Measurements from ENCODE around the gene HIRIP3.
"Not testable (repeated sequence)": the region's sequence is repeated elsewhere in the genome, so short reads cannot be mapped to it uniquely, and the experiment has no call there.

HIRIP3 gene

DNA sequence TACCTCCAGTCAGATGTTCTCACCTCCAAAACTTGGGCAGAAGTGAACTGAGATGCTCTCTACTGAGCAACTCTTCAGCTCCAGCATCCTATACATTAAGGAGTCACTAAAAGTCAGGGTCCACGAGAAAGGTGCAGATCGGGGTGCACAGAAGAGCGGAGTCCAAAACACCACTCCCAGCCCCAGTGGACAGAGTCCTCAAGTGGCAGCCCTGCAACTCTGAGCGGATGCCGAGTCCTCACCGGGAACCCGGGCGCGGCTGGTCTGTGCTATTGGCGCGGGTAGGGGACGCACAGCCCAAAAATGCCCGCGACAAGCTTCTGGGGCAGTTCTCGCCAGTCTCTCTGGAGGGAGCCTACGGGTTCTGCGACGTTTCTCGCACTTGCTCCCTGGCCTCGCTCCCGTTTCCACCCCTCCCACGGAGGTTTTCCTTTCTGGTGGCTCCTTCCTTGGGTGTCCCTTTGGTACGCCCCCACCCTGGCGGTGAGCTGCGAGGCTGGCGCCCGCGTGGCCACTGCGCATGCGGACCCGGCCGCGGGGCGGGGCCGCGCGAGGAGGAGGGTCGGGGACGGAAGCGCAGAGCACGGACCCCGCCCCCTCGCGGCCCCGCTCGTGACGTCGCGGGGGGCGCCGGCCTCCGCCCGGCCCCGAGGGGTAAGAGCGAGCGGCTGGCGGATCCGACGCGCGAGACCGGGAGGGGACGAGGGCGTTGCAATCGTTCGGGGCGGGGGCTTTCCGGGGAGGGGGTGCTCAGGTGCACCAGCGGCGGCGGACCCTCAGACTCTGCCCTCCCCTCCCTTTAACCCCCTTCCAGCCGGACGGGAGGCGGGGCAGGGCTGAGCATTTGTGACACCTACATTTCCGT, 33.7 kb downstream of the HIRIP3 start, which contains the start of gene TMEM219:
TMEM219 (plus strand) TSS at position 601 of the 865 bp plus-strand sequence. CDS start 1,065 bp downstream, outside the sequence.
- in situ Hi-C loops (cut with MboI; ENCODE audit: low sequenced_read_pairs): no loop called here

DNA sequence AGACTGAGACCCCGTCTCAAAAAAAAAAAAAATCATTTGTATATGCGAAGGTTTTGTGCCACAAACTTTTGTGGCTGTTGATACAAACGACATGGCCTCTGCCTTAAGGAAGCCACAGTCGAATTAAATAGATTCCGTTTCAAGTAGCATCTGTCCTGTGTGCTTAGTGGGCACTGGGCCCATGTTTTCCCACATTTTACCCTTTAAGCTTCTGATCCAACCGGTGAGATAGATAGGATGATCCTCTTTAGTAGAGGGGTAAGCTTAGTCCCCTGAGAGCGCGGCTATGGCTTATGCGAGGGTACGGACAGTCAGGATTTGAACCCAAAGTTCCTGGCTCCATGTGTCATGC, 34.3 kb downstream of the HIRIP3 start:
- in situ Hi-C loops (cut with MboI; ENCODE audit: low sequenced_read_pairs): no loop called here

DNA sequence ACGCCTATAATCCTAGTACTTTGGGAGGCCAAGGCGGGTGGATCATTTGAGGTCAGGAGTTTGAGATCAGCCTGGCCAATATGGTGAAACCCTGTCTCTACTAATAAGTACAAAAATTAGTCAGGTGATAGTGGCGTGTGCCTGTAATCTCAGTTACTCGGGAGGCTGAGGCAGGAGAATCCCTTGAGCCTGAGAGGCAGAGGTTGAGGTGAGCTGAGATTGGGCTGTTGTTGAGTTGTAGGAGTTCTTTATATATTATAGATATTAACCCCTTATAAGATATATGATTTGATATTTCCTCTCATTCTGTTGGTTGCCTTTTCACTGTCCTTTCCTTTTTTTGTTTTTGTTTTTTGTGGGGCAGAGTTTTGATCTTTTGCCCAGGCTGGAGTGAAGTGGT, 35.6 kb downstream of the HIRIP3 start:
- in situ Hi-C loops (cut with MboI; ENCODE audit: low sequenced_read_pairs): not testable (repeated sequence)

DNA sequence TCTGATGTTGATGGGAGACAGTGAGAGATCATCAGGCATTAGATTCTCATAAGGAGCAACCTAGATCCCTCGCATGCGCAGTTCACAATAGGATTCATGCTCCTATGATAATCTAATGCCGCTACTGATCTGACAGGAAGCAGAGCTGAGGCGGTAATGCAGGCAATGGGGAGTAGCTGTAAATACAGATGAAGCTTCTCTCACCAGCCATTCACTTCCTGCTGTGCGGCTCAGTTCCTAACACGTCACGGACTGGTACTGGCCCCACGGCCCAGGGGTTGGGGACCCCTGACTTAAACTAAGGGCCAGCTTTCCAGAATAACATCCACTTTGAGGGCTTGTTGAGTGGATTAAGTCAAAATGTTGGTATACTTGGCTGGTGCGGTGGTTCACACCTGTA, 36.1 kb downstream of the HIRIP3 start:
- in situ Hi-C loops (cut with MboI; ENCODE audit: low sequenced_read_pairs): no loop called here

DNA sequence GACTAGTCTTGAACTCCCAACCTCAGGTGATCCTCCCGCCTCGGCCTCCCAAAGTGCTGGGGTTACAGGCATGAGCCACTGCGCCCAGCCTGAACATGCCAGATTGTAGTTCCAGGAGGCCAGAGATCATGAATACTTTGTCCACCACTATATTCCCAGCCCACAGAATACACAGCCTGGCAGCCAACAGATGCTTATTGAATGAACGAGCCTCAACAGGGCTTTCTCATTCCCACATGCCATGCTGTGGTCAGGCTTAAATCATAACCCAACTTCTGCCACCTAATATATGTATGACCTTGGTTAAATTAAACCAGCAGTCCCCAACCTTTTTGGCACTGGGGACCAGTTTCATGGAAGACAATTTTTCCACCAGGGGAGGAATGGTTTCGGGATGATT, 36.7 kb downstream of the HIRIP3 start:
- in situ Hi-C loops (cut with MboI; ENCODE audit: low sequenced_read_pairs): no loop called here

DNA sequence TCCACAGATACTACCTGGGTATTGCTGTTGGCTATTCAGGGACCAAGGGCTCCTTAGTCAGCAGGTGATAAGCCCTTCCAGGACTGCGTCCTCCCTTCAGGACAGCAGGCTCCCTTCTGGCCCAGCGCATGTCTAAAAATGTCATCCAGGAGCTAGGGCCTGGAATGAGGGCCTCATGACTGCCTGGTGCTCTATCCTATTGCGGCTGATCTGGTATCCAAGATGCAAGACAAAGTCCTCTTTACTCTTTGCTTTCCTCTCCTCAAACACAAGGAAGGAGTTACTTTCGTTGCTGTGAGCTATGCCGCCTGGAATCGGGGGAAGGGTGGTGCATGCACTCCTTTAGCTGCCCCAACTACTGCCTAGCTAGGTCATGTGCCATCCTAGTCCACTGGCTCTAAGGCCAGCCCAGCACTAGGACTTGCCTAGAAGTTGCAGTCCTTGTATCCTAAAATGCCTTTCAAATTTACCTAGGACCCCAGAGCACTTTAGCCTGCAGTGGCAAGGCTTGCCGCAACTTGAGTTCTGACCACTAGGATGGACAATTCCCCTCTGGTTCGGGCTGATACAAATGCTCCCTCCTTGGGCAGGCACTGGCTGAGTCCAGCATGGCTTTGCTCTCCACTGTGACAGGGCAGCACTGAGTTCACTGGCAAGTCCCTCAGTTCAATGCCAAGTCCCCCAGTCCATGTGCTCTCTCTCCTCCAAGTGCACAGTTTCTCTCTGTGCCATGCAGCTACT, 43.6 kb downstream of the HIRIP3 start:
- in situ Hi-C loops (cut with MboI; ENCODE audit: low sequenced_read_pairs): no loop called here

DNA sequence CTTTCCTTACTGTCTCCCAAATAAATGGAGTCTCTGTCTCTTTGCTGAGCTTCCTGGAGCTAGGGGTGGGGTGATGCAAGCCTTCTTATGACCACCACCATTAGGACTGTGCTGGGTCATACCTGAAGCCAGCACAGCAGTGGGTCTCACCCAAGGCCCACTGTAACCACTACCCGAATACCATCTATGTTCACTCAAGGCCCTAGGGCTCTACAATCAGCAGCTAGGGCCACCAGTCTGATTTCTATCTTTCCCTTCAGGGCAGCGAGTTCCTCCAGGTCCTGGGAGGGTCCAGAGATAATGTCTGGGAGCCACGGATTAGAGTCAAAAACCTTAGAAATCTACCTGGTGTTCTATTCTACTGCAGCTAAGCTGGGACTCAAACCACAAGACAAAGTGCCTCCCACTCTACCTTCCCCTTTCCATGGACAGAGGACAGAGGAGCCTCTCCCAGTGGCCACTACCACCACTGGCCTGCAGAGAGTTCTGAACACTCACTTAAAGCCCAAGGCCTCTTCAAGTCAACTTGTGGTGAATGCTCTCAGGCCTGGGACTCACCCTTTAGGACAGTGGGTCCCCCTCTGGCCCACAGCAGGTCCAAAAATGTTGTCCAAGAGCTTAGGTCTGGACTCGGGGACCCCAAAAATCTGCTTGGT, 44.5 kb downstream of the HIRIP3 start:
- in situ Hi-C loops (cut with MboI; ENCODE audit: low sequenced_read_pairs): no loop called here

DNA sequence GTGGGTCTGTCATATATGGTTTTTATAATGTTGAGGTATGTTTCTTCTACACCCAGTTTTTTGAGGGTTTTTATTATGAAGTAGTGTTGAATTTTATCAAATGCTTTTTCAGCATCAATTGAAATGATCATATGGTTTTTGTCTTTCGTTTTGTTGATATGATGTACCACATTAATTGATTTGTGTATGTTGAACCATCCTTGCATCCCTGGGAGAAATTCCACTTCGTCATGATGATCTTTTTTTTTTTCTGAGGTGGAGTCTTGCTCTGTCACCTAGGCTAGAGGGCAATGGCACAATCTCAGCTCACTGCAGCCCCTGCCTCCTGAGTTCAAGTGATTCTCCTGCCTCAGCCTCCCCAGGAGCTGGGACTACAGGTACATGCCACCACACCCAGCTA, 47.5 kb downstream of the HIRIP3 start:
- in situ Hi-C loops (cut with MboI; ENCODE audit: low sequenced_read_pairs): no loop called here

DNA sequence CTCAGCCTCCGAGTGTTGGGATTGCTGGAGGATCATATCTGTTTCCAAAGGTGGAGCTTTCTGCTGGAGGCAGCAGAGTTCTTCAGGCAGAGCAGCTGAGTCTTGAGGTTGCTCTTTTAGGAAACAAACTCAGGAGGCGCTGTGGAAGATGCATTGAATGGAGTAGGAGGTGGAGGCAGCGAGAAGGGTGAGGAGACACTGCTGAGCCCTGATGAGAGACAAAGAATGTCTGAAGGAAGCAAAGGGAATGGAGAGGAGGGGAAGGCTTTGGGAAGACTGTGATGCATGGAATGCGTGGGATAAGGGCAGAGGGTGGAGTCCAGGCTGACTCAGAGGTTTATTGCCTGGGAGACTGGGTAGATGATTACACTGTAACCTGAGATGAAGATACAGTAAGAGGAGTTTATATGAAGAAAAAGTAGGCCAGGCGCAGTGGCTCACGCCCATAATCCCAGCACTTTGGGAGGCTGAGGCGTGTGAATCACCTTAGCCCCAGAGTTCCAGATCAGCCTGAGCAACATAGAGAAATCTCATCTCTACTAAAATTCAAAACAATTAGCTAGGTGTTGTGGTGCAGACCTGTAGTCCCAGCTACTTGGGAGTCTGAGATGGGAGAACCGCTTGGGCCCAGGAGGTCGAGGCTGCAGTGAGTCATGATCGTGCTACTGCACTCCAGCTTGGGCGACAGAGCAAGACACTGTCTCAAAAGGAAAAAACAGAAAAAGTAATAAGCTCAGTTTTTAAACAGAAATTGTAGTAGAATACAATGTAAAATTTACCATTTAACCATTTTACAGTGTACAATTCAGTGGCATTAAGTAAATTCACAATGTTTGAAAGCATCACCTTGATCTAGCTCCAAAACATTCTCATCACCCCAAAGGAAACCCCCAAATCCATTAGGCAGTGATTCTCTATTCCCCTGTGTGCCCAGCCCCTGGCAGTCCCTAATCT, 51.3 kb downstream of the HIRIP3 start:
- in situ Hi-C loops (cut with MboI; ENCODE audit: low sequenced_read_pairs): no loop called here

Data from hTERT RPE-1 (cell line).